SK-N-DZ (cell line): ENCODE data around the gene ADD3. TPM values are rescaled to one million over a fixed set of nuclear protein-coding genes. Genes with fewer than 3 reads are reported as not detected.

ENCODE experiments used
- DNase-seq: peaks from one replicate; pipeline ENCODE4 v3.0.0-alpha.2; 2015; ENCODE audit warnings: low spot score
- polyA plus RNA-seq, 2 experiments: library from polyadenylated mRNA; depleted of rRNA; stranded (reverse); fragments of >200 nt; gene quantifications; 2 replicates each; pipeline ENCODE4 v1.2.3, GENCODE V29; 2014

Gene ADD3, protein sequence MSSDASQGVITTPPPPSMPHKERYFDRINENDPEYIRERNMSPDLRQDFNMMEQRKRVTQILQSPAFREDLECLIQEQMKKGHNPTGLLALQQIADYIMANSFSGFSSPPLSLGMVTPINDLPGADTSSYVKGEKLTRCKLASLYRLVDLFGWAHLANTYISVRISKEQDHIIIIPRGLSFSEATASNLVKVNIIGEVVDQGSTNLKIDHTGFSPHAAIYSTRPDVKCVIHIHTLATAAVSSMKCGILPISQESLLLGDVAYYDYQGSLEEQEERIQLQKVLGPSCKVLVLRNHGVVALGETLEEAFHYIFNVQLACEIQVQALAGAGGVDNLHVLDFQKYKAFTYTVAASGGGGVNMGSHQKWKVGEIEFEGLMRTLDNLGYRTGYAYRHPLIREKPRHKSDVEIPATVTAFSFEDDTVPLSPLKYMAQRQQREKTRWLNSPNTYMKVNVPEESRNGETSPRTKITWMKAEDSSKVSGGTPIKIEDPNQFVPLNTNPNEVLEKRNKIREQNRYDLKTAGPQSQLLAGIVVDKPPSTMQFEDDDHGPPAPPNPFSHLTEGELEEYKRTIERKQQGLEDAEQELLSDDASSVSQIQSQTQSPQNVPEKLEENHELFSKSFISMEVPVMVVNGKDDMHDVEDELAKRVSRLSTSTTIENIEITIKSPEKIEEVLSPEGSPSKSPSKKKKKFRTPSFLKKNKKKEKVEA
- polyA plus RNA-seq (2014; cell fraction: cytosol; rRNA removed): 45.8 and 56.6 TPM in 2 replicates
- polyA plus RNA-seq (2014; cell fraction: nucleus; rRNA removed): 84.5 and 106 TPM in 2 replicates

DNA sequence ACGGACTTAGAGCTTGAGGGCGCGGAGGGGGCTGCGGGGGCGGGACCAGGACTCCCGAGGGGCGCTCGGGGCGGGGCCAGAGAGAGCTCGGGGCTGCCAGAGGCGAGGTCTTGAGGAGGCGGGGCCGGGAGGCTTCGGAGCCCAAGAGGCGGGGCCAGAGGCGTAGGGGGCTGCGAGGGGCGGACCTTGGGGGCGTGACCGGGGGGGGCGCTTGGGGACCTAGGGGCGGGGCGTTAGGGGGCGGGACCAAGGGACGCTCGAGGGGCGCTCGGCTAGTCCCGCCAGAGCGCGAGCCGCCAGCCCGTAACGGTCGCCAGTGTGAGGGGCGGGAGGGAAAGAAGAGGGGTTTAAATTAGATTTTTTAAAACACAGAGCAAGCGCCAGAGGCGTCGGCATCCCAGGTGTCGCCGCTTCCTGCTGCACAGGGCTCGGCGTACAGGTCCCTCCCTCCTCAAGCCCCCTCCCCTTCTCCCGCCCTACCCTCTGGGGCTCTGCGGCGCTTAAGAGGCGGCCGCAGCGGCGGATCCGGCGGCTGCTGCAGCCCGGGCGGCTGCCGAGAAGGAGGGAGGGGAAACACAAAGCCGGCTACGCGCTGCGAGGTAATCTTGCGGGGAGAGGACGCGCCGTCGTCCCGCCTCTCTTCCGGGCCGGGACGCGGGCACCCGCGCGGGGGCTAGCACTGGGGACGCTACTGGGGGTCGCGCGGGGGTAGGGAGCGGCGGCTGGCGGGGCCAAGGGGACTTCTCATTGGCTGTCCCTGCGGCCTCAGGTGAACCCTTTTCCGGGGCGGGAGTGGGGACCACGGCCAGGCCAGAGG is at the start of gene ADD3:
Gene ADD3 (plus strand): TSS at position 284 of the 817 bp plus-strand sequence. CDS start 92,670 bp downstream, outside the sequence.
- DNase-seq: peak; percentile 96

DNA sequence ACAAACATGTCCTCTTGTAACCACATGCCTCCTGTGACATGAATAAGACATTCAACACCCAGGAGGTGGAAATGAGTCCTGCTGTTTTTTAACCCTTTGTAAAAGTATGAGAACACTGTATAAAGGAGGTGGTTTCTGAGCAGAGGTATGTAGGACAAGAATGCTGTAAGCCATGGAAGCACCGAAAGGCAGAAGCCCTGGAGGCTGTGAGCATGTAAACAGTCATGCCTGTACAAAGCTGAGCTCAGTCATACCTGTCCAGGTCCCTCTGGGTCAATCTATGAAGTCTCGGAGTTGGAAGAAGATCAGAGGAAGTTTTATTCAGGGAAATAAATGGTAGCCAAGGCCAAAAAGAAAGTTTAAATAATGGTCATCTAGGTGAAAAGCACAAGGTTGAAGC is 49.7 kb upstream of the ADD3 start:
- DNase-seq: no peak

DNA sequence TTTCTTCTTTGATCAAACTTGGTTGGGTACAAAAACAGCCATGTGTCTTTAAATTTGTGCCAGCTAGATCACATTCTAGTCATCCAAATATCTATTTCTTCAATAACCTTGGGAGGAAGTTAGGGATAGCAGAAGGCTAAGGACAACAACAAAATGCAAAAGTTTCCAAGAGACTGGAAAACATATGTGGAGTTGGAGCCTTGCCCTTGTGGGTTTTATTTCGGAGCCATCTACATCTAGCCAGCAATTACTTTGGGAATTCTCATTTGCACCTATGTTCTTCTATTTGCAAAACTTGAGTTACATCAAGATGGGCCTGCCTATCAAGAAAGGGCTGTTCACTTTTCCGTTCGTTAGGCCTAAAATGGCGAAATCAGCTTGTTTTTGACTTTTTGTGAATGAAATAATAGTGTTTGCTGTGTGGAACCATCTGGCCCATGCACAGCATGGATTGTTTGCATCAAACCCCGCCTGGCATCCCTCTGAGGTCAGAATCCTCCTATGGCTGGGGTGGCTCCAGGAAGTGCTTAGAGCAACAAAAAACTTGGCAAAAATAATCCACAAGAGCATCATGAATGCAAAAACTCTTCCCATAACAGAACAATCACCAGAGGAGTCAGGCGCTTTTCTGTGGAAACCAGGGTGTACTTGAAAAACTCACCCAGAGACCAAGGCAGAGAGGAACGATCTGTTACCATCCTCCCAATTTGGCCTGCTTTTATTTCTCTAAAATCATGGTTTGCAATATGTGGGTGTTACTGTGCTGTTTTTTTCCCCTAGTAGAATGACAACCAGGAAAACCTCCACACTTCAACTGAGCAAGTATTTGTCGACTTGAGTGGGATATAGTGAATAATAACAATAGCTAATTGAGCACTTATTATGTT is 48.3 kb upstream of the ADD3 start:
- no peak for DNase-seq

DNA sequence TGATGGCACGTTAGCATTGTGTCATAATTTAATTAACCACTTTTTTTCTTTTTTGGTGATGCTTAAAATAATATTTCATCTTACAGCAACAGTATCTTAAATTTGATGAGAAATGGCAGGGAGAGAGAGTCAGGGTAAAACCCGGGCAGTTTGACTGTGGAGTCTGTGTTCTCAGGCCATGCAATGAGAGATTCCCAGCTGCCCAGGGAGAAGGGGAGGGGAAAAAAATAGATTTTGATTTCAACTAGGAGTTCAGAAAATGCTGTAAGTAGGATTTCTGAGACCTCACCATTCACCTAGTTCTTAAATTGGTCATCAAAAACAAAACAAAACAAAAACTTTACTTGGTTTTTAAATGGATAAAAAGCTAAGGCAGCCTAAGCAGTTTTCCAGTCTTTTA is 47.1 kb upstream of the ADD3 start:
- no peak for DNase-seq

DNA sequence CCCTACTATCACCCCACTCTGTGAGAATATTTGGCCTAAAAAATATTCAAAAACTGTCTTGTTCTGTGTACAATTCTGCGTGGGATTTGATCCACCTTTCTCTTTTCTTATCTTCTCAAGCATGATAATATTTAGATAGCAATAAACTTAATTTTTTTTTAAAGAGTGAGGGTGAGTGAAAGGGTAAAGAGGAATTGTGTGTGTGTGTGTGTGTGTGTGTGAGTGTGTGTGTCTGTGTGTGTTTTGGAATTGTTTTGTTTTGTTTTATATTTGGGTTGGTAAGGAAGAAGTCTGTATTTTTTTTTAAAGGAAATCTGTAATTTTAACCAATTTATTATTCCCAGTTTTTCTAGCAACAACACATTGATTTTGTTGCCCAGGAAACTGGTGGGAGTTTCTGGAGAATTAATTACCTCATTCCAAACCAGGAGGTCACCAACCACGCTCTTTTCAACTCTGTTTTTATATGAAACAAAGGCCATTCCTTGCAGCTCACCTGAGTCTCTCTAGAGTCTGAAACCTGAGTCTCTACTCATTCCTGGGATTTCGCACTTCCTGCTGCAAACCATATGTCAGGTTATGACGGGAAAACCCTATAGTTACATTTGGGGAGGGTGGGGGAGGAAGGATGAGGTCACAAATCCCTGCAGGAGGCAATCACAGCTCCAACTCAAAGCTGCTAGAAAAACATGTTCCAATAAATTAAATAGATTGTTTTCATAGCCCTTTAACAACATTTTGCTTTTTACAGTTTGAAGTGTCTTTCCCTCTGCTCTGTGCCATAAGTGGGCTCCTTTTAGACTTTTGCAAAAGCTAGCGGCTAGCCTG is 46.4 kb upstream of the ADD3 start:
- DNase-seq: no peak

DNA sequence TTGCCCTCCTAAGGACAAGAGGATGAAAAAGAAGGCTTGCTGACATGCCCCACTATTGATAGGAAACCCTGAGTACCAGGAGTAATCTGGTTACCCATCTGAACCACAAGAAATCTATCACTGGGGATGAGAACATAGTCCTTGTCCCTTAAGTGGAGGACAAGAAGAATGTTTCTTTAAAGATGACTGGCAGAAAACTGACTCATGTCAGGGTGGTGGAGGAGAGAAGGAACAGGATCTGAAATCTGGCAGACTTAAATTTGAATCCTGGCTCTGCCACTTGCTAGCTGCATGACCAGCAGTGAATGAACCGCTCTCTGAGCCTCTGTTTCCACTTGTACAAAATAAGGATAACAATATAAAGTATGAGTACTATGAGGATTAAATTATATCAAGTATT is 45.5 kb upstream of the ADD3 start:
- no peak for DNase-seq

DNA sequence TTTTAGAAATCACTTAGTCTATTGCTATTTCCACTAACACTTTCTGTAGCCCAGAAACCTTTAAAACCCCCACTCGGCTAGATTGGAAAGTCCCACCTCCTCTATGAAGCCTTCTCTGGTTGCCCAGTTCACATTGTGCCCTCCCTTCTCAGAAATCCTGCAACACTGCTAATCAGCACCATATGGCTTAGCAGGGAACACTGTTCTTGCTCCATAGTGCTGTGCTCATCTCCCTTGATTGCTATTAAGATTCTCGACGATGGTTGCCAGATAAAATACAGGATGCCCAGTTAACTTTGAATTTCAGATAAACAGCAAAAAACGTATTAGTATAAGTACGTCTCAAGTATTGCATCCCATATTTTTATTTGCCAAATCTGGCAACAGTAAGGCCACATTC is 44.3 kb upstream of the ADD3 start:
- DNase-seq: peak; percentile 49

DNA sequence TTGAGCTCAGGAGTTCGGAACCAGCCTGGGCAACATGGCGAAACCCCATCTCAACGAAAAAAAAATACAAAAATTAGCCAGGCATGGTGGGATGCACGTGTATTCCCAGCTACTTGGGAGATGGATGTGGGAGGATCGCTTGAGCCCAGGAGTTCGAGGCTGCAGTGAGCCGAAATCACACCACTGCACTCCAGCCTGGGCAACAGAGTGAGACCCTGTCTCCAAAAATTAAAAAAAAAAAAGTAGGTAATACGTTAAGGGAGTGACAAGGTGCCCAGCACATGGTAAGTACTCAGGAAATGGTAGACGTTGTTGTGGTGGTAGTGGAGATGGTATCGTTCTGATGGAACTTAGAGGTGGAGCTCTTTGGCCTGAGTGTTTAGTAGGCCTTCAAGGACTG is 43.5 kb upstream of the ADD3 start:
- DNase-seq: no peak

DNA sequence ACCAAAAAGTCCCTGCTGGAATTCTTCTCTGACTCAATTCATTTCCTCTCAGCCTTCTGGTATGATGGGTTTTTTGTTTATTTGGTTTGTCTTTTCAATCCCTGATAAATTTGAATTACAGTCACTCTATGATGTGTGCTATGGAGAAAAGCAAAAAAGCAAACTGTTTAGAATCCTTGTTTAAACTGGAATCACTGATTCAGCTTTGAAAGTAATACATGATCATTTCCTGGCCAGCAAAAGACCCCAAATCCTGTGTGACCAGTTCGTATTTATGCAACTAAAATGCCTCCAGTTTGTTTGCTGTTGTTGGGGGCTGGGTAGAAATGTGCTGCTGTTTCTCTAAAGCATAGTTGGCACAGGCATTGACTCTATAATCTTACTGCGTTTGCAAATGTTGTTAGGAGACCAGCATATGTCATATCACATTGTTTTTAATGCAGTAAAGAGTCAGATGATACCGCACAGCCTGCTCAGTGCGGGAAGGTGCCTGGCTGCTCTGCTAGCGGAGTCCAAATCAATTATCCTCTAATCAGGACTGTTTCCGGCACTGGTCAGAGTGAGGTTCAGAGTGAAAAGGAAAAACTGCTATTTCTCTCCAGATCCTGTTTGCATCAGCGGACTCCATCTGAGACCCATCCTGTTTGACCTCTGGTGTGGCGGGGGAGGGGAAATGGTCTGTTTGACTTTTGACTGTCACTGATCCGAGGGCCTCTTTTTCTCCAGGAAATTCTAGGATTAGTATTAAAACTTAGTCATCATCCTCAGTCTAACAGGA is 40.6 kb upstream of the ADD3 start:
- peak; percentile 87 for DNase-seq

DNA sequence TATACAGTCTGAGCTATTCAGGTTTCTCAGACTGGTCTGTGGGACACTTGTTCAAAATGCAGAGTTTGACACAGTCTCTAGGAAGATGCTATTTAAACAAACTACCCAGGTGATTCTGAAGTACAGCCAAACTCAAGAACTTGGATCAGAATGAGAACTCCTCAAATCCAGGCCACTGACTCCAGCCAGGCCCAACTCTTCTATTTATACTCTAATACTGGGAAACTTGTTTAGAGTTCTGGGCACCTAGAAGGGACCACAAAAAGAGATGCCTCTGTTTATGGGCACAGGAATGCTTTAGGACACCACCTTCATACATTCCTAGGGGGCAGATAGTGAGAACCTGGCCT is 40.1 kb upstream of the ADD3 start:
- no peak for DNase-seq

DNA sequence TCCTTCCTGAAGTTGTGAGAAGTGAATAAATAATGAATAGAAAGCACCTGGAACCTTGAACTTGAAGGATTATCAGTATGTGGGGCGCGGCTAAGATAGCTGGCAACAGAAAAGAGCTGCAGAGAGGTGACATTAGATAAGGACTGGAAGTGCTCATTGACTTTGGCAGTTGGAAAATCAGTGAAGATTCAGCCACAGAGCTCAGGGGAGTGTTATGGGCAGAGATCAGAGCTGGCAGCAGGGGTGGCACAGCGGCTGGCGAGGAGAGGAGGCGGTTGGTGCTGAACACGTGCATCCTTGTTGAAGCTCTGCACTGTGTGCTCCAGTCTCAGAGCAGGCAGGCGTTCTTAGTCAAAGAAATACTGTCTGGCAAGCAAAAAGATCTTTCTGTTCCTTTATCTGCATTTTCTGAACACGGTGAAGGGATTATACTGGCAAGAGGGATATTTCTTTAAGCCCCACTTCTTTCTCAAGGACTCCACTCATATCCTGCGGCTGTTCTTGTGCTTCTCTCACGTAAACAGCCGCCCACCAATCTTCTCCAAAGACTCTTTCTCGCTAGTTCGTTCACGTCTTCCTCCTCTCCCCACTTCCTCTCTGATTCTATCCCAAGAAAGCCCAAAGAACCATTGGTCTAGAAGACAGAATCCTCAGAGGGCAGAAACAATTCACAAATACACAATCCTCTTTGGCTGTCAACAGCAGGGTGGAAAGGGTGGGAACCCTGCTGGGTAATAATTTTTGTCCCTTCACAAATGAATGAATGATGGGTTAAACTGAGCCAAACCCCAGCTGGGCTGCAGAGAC is 38.6 kb upstream of the ADD3 start:
- no peak for DNase-seq

DNA sequence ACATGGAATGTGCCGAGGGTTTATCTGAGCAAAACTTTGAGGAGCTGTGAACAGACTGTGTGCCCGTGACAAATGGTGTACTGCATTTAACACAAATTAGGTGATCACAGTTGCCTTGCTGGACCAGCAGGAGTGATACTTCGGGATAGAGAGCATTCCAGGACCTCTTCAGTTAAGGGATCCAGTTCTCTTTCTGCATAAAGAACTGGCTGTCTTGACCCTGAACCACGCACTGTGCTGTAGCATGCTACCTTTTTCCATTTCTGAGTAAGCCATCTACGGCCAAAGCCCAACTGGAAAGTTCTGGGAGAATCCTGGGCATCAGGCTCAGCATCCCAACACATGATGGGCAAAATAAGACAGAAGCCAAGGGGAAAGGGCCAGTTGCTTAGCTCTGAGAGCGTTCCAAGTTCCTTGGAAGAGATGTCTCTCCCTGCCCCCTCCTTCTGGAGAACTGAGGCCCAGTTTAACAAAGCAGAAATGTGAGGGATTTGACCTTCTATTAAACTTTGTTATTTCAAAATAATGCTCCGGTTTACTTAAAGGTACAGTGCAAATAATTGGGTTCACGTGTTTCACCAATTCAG is 37.9 kb upstream of the ADD3 start:
- no peak for DNase-seq

DNA sequence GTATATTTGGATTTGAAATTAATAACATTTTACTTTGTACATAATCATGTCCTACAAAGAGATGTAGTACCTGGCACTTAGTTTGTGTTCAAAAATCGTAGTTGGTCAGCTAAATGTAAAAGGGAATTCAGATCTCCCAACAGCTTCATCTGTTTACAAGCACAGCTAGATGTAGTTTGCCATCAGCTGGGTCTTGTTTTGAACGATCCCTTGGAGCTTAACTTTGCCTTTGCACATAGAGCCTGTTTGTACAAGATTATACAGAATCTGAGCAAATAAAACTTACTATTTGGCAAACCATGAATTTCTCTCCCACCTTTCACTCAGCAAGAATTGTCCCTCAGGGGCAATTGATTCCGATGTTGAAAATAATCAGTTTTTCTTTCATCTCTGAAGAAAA is 36.1 kb upstream of the ADD3 start:
- no peak for DNase-seq

DNA sequence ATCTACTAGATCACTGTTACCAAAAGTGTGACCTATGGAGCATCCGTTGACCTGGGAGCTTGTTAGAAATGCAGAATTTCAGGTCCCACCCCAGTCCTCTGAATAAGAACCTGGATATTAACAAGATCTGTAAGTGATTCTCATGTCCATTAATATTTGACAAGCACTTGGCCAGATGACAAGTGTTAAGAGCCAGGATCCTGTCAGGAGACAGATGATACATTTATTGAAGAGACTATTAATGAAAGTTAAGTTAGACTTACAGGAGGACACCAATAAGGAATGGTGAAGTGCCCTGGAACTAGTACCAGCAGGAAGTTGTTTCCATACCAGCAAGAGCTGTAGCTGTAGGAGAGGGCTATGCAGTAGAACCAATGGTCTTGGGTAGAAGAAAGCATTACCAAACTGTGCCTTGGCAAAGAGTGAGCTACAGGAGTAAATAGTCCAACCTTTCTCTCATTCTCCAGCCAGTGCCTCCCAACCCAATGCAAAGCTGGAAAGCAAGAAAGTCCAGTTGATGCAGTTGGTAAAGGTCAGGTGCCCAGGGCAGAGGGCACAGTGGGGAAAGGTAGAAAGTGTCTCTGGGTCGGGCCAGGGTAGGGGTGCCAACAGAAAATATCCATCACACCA is 35.3 kb upstream of the ADD3 start:
- DNase-seq: no peak

DNA sequence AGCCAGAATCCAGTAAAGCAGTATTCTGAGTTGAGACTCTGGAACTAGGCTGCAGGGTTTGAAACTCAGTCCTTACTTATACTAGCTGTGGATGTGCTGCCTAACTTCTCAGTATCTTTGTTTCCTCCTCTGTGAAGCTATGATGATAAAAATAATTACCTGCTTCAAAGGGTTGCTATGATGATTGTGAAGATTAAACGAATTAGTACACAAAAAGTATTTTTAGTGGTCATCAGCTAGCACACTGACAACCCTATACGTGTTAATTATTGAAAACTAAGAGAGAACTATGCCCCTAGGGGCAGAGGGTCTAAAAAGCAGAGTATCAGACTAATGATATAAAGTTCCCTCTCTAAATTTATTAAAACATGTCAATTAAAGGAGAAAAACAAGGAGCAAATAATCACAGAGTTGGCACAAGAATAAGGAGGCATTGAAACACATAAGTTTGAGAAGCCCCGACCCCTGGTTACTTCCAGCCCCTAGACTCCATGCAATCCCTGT is 34.4 kb upstream of the ADD3 start:
- DNase-seq: no peak

DNA sequence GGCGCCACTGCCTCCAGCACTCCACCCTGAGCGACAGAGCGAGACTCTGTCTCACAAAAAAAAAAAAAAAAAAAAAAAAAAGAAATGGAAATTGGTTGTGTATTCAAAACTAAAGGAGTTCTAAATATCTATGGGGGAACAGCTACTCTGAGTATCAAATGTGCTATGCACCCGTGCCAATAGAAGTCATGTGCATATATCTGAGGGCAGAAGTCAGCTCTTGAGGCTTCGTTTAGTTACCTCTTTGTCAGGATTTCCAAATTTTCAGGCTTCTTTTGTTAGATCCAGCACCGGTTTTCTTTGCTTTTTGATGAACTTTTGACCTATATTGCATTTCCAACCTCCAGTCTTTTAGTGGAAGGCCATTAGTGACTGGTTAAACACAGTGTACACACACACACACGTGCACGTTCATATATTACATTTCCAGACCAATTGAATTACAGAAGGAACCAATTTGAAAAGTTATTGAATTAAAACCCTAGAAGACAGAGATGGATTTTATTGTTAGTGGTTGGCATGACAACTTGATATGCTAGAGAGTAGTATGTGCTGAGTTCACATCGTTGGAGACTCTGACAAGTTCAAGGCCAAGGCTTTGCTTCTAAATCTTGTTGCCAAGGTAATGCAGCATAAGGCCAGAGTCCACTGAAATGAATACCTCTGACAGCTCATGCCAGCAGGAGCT is 33.1 kb upstream of the ADD3 start:
- peak; percentile 95 for DNase-seq
